ENCODE data around the gene ARHGAP32. TPM values are rescaled to one million over a fixed set of nuclear protein-coding genes. Genes with fewer than 3 reads are reported as not detected.
"Not testable (repeated sequence)": the region's sequence is repeated elsewhere in the genome, so short reads cannot be mapped to it uniquely, and the experiment has no call there.

Gene ARHGAP32
- total RNA-seq, 1 experiment from 2014 or later, result 48.2 TPM

DNA sequence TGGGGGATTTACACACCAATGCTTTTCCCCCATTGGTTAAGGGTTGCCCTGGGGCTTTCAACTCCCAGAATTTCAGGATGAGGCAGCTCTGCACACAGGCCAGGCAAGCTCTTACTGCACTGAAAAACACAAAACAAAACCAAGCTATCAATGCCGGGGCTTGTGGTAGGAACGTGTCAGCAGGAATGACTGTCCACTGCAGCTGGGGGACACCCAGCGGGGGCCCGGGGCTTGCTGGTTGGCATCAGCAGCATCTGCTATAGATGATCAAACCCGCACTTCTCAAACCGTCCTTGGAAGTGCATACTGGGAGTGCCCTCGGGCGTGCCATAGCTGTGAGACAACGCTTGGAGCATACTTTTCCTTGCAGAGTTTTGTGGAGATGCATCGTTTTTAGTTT is 257.2 kb downstream of the ARHGAP32 start:
- DNase-seq (ENCODE audit: low spot score), result no peak

DNA sequence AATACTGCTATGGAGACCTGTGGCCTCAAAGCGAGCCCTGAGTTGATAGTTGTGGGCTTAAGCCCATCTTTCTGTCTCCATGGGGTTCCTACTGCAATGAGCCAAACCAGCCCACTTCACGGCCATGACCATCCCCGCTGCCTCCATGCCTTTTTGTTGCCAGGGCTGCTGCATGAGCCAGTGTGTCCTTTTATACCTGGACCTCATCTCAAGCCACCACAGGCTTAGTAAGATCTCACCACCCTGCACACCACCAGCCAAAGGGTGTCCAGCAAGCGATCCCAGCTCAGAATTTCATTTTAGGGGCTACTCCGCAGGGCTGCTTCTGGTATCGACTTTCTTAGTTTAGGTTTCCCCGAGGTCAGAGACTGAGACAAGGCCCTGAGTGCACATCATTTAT is 257.8 kb downstream of the ARHGAP32 start:
- DNase-seq (ENCODE audit: low spot score), result no peak

DNA sequence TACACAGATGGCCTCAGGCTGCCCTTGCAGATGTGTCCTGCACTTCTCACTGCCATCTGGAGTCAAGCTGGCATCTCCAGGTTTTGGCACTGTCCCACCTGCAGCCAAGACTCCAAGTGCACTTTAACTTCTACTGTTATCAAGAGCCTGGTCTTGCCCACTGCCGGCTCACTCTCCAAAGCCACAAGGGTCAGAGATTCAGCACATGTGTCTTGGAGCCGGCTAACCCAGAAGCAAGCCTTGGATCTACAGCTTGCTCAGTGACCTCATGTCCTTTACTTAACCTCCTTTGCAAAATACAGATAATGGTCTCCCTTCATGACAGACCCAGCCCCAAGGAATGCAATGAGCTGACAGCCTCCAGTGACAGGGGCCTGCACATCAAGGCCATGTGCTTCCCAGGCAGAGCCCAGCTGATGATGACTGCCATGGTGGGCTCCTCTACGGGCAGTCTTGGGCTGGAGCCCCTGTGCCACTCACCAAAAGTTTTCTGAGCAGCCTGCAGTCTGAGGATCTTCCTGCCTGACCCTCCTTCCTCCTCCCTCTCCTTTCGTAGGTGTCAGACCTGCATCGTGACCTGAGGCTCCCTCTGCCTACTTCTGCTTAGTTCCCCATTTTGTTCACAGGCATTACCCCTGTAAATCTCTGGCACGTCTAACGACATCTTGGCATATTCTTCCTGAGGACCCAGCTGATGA is 258.5 kb downstream of the ARHGAP32 start:
- DNase-seq (ENCODE audit: low spot score), result no peak

DNA sequence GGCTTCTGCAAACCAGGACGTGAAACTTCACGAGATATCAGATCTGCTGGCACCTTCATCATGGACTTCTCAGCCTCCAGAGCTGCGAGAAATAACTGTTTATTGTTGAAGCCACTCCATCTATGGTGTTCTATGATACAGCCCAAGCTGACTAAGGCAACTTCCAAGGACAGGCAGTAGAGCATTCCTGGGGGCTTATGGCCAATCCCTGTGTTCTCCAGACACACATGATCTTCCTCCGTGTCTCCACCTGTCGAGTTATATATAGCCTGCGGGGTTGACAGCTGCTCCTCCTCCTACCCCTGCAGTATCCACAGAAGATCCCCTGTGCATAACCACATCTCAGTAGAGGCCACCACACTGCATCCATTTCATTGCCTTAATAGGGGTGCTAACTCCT is 260.5 kb downstream of the ARHGAP32 start:
- DNase-seq (ENCODE audit: low spot score), result no peak

DNA sequence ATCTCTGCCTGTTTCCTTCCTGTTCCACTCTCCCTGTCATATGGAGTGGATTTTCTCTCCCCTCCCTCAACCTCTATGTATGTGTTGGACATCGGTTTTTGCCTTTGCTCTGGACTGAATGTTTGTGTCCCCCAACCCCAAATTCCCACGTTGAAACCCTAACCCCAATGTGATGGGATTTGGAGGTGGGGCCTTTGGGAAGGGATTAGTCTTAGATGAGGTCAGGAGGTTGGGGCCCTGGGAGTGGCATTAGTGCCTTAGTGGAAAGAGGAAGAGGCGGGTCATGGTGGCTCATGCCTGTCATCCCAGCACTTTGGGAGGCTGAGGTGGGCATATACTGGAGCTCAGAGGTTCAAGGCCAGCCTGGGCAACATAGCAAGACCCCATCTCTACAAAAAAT is 261.1 kb downstream of the ARHGAP32 start:
- DNase-seq (ENCODE audit: low spot score), result no peak

DNA sequence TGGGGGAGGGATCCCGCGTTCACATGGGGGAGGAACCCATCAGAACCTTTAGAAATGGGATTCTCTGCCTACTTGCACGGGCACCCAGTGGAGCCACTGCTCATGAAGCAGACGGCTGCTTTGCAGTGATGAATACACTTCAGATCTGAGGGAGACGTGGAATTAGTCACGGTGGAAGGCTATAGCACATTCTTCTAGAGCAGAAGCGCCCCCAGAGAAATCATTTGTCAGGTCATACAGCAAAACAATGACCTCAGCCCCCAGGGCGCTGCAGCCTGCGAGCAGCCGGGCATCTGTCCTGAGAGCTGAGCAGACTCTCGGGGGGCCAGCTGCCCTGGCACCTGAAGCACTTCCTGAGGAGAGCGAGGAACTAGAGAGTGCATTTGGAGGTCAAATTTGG is 262.1 kb downstream of the ARHGAP32 start:
- DNase-seq (ENCODE audit: low spot score), result no peak

DNA sequence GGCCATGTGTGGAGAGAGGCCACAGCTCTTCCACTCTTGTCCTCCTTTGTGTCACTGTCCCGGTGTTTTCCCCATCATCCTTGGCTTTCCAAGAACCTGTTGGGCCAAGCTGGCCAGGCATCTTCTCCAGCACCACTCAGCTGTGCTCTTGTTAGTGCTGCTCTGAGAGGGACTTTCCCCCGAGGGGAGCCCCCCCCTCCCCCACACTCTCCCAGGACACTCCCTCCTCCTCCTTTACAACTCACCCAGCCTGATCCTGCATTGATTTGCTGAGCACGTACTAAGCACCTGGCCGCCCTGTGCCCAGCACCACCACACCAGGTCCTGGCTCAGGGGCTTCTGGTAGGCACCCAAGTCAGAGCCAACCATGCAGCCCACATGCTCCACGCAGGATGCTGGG is 262.7 kb downstream of the ARHGAP32 start:
- DNase-seq (ENCODE audit: low spot score), result no peak

DNA sequence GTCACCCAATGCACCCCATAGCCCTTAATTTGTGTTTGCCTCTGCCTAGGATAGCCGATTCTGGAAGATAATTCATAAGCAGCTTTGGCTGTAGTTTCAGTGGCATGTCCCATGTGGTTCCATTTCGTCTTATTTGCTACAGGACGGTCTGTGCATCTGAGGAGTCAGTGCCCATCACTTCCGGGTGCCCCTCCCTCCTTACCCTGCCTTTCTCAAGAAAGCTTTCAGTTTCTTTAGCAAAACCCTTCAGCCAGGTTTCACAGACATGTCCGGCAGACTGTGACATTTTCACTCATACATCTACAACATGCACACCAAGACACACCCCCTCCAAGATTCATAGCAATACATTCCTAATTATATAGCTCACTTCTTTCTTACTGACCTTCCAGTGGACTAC is 263.7 kb downstream of the ARHGAP32 start:
- no peak for DNase-seq (ENCODE audit: low spot score)

DNA sequence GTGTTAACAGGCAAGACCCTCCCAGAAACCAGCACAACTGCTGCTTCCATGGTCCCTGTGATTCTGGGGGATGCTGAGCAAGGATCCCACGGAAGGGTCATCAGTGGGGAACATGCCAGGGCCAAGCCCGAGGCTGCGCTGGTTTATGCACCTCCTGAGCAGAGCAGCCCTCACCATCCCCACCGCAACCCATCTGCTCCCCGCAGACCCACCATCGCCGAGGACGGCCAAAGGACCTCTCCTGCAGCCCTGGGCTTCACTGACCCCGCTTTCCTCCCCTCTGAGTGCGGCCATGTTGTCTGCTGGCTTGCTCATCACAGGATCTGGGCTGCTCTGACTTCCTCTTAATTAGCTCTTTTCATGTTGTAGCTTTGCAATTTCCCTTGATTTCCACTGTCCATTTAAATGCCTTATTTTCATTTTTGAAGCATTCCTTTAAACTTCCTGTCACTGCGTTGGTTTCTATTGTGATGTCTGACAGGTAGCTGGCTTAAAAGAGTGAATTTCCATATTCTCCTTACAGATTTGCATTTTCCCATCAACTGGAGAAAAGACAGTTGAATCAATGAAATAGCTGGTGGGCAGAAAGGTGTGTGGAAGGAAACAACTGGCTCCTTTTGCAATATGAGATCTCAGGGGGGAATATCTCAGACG is 264.3 kb downstream of the ARHGAP32 start:
- no peak for DNase-seq (ENCODE audit: low spot score)

DNA sequence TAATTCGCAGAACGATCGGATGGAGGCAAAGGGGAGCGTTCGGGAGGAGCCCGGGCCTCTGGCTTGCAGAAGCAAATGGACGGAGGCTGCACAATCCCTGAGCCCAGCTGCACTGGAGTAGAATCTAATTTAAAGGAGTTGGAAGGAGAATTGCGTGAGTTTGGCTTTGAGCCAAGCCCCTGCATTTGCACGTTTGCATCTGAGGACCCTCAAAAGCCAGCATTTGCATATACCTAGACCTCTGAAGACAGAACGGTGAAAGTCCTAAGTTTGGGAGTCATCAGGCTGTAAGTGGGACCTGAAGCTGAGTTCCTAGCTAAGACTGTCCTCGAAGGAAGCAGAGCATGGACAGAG is 265.0 kb downstream of the ARHGAP32 start:
- DNase-seq (ENCODE audit: low spot score), result no peak

DNA sequence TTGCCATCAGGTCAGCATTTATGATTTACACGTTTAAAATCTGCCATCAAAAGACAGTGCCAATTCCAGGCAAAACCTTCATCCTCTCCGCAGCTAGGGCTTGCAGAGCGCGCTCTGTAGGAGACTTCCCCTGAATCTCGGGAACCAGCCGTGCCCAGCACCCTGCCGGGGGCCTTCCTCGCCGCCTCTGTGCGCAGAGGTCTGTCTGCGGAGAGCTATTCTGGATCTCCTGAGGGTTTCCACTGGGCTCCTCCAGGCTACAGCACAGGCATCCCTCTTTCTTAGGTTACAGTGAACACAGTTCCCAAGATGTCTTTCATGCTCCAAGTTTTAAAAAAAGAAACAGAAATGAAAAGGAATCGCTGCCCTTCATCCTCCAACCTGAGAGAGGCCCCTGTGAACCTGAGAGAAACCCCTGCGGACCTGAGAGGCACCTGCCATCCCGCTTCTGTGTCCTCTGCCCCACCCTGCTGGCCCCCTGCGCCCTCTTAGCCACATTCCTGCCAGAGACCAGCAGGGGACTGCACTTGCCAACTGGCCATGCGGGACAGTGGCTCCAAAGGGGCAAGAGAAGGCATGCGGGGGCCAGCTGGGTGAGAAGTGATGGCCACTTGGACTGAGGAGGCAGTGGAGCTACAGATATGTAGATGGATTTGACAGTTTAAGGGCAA is 265.6 kb downstream of the ARHGAP32 start:
- no peak for DNase-seq (ENCODE audit: low spot score)

DNA sequence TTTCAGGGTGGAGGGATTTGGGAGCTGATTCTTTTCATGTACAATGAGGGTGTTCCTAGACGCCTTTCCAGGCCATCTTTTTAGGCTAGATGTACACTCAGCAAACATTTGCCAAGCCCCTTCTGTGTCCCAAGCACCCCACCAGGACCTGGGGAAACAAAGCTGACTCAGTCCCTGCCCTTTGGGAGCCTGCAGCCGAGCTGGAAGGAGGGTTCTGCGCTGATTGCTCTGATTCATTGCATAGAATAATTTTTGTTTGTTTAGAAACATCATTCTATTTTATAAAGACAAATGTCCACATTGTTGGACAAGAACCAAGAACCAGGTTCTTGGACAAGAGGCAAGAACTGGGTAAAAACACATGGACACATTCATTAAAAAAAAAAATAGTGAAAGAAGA is 266.1 kb downstream of the ARHGAP32 start:
- DNase-seq (ENCODE audit: low spot score), result no peak

DNA sequence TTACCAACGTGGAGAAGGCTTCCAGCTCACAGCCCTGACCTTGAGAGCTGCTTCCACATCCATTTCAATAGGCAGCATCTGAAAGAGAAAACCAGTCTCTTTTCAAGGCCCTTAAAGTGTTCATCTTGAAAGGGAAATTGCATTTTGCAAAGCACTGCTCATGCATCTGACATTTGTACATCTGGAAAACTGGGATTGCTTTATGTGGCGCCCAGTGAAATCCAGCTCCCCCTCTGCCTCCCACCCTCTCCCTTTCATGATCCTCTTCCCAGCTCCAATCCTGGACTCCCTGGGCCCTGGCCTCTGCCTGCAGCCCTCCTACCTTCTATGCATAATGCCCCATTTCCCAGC is 266.9 kb downstream of the ARHGAP32 start:
- DNase-seq (ENCODE audit: low spot score), result no peak

DNA sequence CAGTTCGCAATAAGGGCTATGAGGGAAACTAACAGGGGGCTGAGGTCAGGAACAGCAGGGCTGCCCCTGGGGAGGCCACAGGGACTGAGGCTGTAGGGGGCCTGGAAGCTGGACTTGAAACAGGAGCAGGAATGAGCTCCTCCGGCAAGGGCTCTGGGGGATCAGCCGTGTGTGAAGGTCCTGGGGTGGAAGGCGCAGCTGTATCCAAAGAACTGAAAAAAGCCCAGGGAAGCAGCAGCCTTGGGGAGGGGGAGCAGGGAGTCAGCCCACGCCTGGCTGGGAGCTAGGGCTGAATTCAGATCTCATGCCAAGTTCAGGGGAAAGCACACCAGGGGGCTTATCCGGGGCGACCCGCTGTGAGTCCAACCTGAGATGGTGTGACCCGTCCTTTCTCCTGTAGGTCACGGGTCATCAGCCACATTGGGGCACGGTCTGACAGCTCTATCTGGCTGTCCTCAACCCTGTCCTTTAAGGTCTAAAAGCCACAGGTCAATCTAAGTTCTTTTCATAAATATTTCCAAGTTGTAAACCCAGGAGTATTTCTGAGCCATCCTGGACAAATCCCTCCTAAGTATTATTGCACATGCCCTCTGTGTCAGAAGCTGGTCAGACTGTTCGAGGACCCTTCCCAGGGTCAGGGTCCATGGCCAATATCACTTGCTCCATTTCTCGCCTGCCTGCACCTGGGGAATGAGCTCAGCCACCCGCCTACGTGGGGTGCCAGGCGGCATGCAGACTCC is 267.4 kb downstream of the ARHGAP32 start:
- DNase-seq (ENCODE audit: low spot score), result no peak

DNA sequence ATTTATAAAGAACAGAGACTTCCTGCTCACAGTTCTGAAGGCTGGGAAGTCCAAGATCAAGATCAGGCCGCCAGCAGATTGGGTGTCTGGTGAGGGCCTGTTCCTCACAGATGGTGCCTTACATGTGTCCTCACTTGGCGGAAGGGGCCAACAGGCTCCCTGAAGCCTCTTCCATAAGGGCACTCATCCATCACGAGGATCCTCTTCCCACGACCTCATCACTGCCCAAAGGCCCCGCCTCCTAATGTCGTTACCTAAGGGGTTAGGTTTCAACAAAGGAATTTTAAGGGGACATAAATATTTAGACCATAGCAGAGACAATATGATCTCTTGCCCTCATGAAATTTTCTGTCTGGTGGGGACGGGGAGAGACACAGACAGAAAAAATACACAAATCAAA is 268.0 kb downstream of the ARHGAP32 start:
- DNase-seq (ENCODE audit: low spot score), result no peak

DNA sequence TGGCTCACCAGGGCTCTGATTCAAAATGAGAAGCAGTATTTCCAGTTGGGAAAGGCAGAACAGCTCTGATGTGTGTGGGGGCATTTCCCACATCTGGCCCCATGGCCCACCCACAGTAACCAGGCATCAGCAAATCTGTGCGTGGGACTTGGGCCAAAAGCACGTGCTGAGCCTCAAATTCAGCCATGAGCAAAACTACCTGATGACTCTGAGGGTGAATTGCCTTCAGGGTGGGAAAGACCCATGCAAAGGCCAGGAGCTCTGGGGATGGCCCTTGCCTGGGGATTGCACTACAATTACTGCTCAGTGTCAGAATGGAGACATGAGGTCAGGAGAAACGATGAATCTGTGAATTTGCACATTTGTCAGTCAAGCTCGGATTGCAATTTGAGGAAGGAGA is 270.3 kb downstream of the ARHGAP32 start:
- DNase-seq (ENCODE audit: low spot score), result no peak

DNA sequence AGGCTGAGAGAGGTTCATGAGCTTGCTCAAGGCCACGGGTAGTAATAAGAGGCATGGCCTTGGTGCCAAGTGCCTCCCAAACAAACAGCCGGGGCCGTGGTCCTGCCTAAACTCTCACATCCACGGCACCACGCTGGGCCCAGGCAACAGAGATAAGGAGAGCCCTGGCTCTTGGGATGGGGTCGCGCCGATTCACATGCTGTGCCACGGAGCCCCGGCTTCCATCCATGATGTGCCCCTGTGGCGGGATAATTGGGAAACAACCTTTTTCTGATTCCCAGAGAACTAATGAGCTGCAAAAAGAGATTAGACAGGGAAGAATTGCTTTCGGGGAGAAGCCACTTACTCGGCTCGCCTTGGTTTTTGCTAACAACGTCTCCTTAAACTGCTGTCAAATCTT is 271.5 kb downstream of the ARHGAP32 start:
- DNase-seq (ENCODE audit: low spot score), result no peak

DNA sequence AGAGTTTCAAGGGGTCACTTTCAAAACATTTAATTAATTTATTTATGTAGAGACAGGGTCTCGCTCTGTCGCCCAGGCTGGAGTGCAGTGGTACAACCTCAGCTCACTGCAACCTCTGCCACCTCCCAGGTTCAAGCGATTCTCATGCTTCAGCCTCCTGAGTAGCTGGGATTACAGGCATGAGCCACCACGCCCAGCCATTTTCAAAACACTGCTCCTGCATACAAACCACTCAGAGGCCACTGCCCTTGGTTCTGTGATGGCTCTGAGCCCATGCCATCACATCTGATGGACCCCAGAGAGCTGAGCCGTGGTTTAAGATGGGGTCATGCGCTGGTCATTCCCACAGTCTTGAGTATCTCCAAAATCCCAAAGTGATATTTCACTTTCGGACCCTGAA is 272.5 kb downstream of the ARHGAP32 start:
- DNase-seq (ENCODE audit: low spot score), result not testable (repeated sequence)

DNA sequence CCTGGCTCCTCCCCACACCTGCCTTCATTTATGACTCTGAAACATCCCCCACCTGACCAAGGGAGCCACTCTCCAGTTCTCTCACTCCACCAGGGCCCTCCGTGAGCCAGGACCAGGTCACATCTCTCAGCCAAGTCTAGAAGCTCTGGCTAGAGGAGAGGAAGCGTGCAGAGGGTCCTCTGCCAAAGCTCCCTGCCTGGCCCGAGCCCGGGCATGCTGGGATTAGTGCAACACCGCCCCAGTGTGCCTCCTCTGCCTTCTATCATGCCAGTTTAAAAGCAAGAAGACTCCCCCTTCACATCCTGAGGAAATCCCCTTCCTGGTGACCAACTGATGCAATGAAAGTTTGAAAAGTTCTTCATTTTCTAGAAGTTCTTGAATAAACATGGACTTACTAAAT is 272.9 kb downstream of the ARHGAP32 start:
- no peak for DNase-seq (ENCODE audit: low spot score)

DNA sequence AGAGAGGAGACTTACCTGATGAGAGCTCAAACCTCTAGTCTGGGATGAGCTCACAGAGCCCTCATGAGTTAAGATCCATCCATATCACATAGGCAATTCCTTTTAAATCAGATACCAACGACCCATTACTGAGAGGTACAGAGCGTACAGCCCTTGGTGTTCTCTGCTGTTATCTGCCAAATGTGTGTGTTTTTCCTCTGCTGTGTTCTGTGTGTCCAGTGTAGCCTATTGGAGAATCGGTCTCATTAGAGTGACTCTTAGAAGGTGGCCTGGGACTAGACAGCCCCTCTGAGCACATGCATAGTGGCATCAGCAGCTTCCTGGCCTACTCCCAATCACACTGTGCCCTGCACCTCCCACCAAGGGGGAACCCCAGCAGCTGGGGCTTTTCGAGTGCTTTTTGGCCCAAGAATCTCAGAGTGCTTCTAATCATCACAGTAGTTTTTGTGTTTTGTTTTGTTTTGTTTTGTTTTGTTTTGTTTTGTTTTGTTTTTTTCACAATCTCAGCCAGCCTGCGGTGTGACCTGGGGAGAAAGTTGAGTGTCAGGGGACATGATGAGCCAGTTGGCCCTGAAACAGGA is 274.9 kb downstream of the ARHGAP32 start:
- no peak for DNase-seq (ENCODE audit: low spot score)

DNA sequence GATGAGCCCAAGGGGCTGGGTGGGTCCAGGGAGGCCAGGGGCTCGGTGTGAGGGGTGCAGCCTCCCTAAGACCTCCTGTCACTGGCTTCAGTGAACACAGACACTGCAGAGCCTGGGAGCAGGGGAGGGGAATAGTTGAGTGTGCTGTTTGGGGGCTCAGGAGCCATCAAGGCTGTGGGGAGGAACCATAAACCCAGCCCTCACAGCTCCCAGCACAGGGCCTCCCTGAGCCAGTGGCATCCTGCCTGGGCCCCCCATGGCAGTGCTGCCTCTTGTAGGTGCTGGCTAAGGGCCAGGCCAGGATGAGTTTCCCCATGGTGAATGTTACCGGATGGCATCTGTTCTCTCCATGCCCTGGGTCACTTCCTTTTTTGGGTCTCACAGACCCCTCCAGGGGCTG is 275.4 kb downstream of the ARHGAP32 start:
- DNase-seq (ENCODE audit: low spot score), result no peak

DNA sequence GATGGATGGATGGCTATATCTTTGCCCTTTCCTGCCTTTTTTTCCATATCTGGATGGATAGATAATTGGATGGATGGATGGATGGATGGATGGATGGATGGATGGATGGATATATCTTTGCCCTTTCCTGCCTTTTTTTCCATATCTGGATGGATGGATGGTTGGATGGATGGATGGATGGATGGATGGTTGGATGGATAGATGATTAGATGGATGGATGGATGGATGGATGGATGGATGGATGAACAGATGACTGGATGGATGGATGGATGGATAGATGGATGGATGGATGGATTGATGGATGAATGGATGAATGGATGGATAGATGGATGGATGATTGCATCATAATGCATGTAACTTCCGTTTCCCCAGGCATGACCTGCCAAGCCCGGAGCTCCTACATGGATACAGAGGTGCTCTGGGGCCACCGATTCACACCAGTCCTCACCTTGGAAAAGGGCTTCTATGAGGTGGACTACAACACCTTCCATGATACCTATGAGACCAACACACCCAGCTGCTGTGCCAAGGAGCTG is 276.0 kb downstream of the ARHGAP32 start:
- DNase-seq (ENCODE audit: low spot score), result no peak

All from HT-29 (cell line).